Muscle of leg (tissue), 16 donors: ENCODE measurements around the gene GPX6. TPM values are rescaled to one million over a fixed set of nuclear protein-coding genes. Genes with fewer than 3 reads are reported as not detected.
"Not testable (repeated sequence)": the region's sequence is repeated elsewhere in the genome, so short reads cannot be mapped to it uniquely, and the experiment has no call there.

Experiments
- DNase-seq: peaks from one replicate; pipeline ENCODE4 v3.0.0; 2013
- H3K27ac ChIP-seq: one replicate; pipeline ENCODE4 v1.5.1; 2013; ENCODE audit warnings: mild to moderate bottlenecking, low read length, control low read depth
- H3K27me3 ChIP-seq: one replicate; pipeline ENCODE4 v1.6.1; 2013; ENCODE audit warnings: low read length; ENCODE audit not compliant: control insufficient read depth, insufficient read depth
- H3K36me3 ChIP-seq: one replicate; pipeline ENCODE4 v1.6.1; 2013; ENCODE audit warnings: low read length; ENCODE audit not compliant: control insufficient read depth, insufficient read depth
- H3K4me1 ChIP-seq: one replicate; pipeline ENCODE4 v1.6.1; 2013; ENCODE audit warnings: low read length; ENCODE audit not compliant: control insufficient read depth, insufficient read depth
- H3K4me3 ChIP-seq: one replicate; pipeline ENCODE4 v1.5.1; 2013; ENCODE audit warnings: low read length, control low read depth
- H3K9me3 ChIP-seq: replicated peaks from 2 replicates; pipeline ENCODE4 v1.6.1; 2013; ENCODE audit warnings: low read depth, low read length; ENCODE audit not compliant: control insufficient read depth
- WGBS: methylation state at CpG from one replicate; pipeline ENCODE4 v1.1.5; 2013; ENCODE audit warnings: missing lambda C conversion rate; ENCODE audit not compliant: insufficient coverage; 5-methylcytosine and 5-hydroxymethylcytosine counted together
- long read RNA-seq, 11 donors: transcript quantifications; one replicate each; lab custom pipeline, GENCODE V29; 2026
- polyA plus RNA-seq, 8 donors: library from polyadenylated mRNA; unstranded; fragments of 120-200 nt; gene quantifications; one replicate each; pipeline versions ENCODE4 v1.2.1 to v1.2.3, GENCODE V29; 2013; ENCODE audit warnings: inconsistent platforms in 1 of 8, low replicate concordance in 1 of 8; ENCODE audit not compliant: insufficient read length in 8 of 8, insufficient read depth in 1 of 8
- total RNA-seq: library from RNA; stranded (reverse); fragments of 120-200 nt; gene quantifications from one replicate; pipeline ENCODE4 v1.2.4, GENCODE V29; 2013

GPX6 gene
- not detected for total RNA-seq
- not detected for polyA plus RNA-seq
- long read RNA-seq, donor 1, result 0 reads
- long read RNA-seq, donor 2, result 0 reads
- long read RNA-seq, donor 3, result 0 reads
- long read RNA-seq, donor 4, result 0 reads
- long read RNA-seq, donor 5, result 0 reads
- long read RNA-seq, donor 6, result 0 reads
- long read RNA-seq, donor 7, result 0 reads
- long read RNA-seq, donor 8, result 0 reads
- long read RNA-seq, donor 9, result 0 reads
- long read RNA-seq, donor 10, result 0 reads
- long read RNA-seq, donor 11, result 0 reads

- Histone ChIP-seq H3K27me3 (peaks cover 4% of the 10 kb centered on the region), H3K27ac (no peak within 1 kb of the TSS), H3K9me3 (no peaks in the 10 kb centered on the region)
These were observed at the start of gene GPX6 for GRCh38 chr6:28515676-28516075. TSS of gene GPX6 (minus strand) at chr6:28515793. CDS start at chr6:28515743, 50 bp downstream.

GRCh38 chr6:28563430-28564095 lies 48.0 kb upstream of the GPX6 start:
- Histone ChIP-seq H3K4me3 (no peak overlapping the region), H3K9me3 (no peaks in the 10 kb centered on the region), H3K27ac (no peak overlapping the region), H3K4me1 (no peaks in the 10 kb centered on the region), H3K27me3 (peaks cover 11% of the 10 kb centered on the region), H3K36me3 (no peaks in the 10 kb centered on the region)
- WGBS, result no CpG with 5 or more reads among the region's 3 CpGs
- DNase-seq, result no peak

More at GRCh38 chr6:28515676-28516075, at the start of gene GPX6:
- Histone ChIP-seq H3K36me3 (no peaks in the 10 kb centered on the region), H3K4me1 (no peaks in the 10 kb centered on the region), H3K4me3 (no peak within 1 kb of the TSS)
- WGBS, result 45% methylated on average over 2 of the region's 4 CpGs
- DNase-seq, result no peak

GRCh38 chr6:28558629-28559028 lies 43.0 kb upstream of the GPX6 start:
- 83% methylated on average over 1 of the region's 3 CpGs for WGBS
- no peak for DNase-seq
- Histone ChIP-seq H3K4me1 (no peaks in the 10 kb centered on the region), H3K27me3 (peaks cover 18% of the 10 kb centered on the region), H3K27ac (no peak overlapping the region), H3K36me3 (no peaks in the 10 kb centered on the region), H3K4me3 (no peak overlapping the region), H3K9me3 (no peaks in the 10 kb centered on the region)

- no peaks in the 10 kb centered on the region for H3K9me3 ChIP-seq
- H3K27ac ChIP-seq, result no peak overlapping the region
- H3K36me3 ChIP-seq, result no peaks in the 10 kb centered on the region
- no CpG with 5 or more reads among the region's 2 CpGs for WGBS
- no peaks in the 10 kb centered on the region for H3K4me1 ChIP-seq
- no peak for DNase-seq
- peaks cover 20% of the 10 kb centered on the region for H3K27me3 ChIP-seq
- H3K4me3 ChIP-seq, result no peak overlapping the region
These were observed 39.5 kb upstream of the GPX6 start for GRCh38 chr6:28555136-28555535.

- Histone ChIP-seq H3K4me1 (no peaks in the 10 kb centered on the region), H3K4me3 (no peak overlapping the region), H3K9me3 (no peaks in the 10 kb centered on the region), H3K36me3 (no peaks in the 10 kb centered on the region), H3K27ac (no peak overlapping the region), H3K27me3 (peaks cover 20% of the 10 kb centered on the region)
- DNase-seq, result no peak
- 17% methylated on average over 21 of the region's 25 CpGs for WGBS
These were observed 38.6 kb upstream of the GPX6 start for GRCh38 chr6:28553986-28554881.

- DNase-seq, result no peak
- Histone ChIP-seq H3K4me3 (no peak overlapping the region), H3K27me3 (peaks cover 18% of the 10 kb centered on the region), H3K4me1 (no peaks in the 10 kb centered on the region), H3K9me3 (no peaks in the 10 kb centered on the region), H3K36me3 (no peaks in the 10 kb centered on the region), H3K27ac (no peak overlapping the region)
- 46% methylated on average over 7 of the region's 8 CpGs for WGBS
These were observed 37.9 kb upstream of the GPX6 start for GRCh38 chr6:28553384-28553985.

- Histone ChIP-seq H3K9me3 (no peaks in the 10 kb centered on the region), H3K4me1 (no peaks in the 10 kb centered on the region), H3K27me3 (peaks cover 18% of the 10 kb centered on the region), H3K4me3 (no peak overlapping the region), H3K36me3 (no peaks in the 10 kb centered on the region), H3K27ac (no peak overlapping the region)
- WGBS, result 43% methylated on average over 2 of the region's 4 CpGs
- DNase-seq, result no peak
These were observed 36.5 kb upstream of the GPX6 start for GRCh38 chr6:28551891-28552666.

GRCh38 chr6:28547003-28547402 lies 31.4 kb upstream of the GPX6 start:
- WGBS, result no CpG with 5 or more reads among the region's 3 CpGs
- not testable (repeated sequence) for H3K27me3 ChIP-seq

GRCh38 chr6:28545955-28546354 lies 30.4 kb upstream of the GPX6 start:
- Histone ChIP-seq H3K27me3 (peaks cover 7% of the 10 kb centered on the region), H3K27ac (no peak overlapping the region), H3K4me3 (no peak overlapping the region), H3K9me3 (no peaks in the 10 kb centered on the region), H3K4me1 (peaks cover 13% of the 10 kb centered on the region), H3K36me3 (no peaks in the 10 kb centered on the region)
- no peak for DNase-seq

More at GRCh38 chr6:28547003-28547402, 31.4 kb upstream of the GPX6 start:
- not testable (repeated sequence) for H3K4me3 ChIP-seq, H3K9me3 ChIP-seq, H3K27ac ChIP-seq, H3K36me3 ChIP-seq, DNase-seq
- H3K4me1 ChIP-seq, result peaks cover 13% of the 10 kb centered on the region
